Esophagus (tissue), 2 donors: ENCODE measurements around the gene TP73. TPM values are rescaled to one million over a fixed set of nuclear protein-coding genes. Genes with fewer than 3 reads are reported as not detected.

ENCODE experiments used
- H3K27ac ChIP-seq, 2 donors: one replicate each; pipeline ENCODE4 v1.5.1; 2013; ENCODE audit warnings: low read depth in 2 of 2, mild to moderate bottlenecking in 2 of 2, inconsistent platforms in 1 of 2, low read length in 1 of 2, moderate library complexity in 1 of 2
- H3K27me3 ChIP-seq, 2 donors: one replicate each; pipeline ENCODE4 v1.6.1; 2013; ENCODE audit warnings: low read length in 2 of 2, control low read depth in 1 of 2, mild to moderate bottlenecking in 1 of 2; ENCODE audit not compliant: insufficient read depth in 2 of 2, control insufficient read depth in 1 of 2
- H3K36me3 ChIP-seq, 2 donors: one replicate each; pipeline ENCODE4 v1.6.1; 2013; ENCODE audit warnings: low read length in 1 of 2; ENCODE audit not compliant: control insufficient read depth in 2 of 2, insufficient read depth in 2 of 2
- H3K4me1 ChIP-seq, 2 donors: one replicate each; pipeline ENCODE4 v1.6.1; 2013; ENCODE audit warnings: low read length in 1 of 2; ENCODE audit not compliant: control insufficient read depth in 2 of 2, insufficient read depth in 2 of 2
- H3K4me3 ChIP-seq, 2 donors: one replicate each; pipeline ENCODE4 v1.5.1; 2013; ENCODE audit warnings: low read length in 2 of 2, mild to moderate bottlenecking in 2 of 2, low read depth in 1 of 2, moderate library complexity in 1 of 2
- H3K9me3 ChIP-seq, 2 donors: one replicate each; pipeline ENCODE4 v1.6.1; 2013; ENCODE audit warnings: mild to moderate bottlenecking in 2 of 2, low read depth in 1 of 2, low read length in 1 of 2, moderate library complexity in 1 of 2; ENCODE audit not compliant: control insufficient read depth in 2 of 2, insufficient read depth in 1 of 2
- WGBS, 2 donors: extraction: QIAGEN DNeasy Blood & Tissue Kit; methylation state at CpG; one replicate each; pipeline ENCODE4 v1.1.7; 2013; 5-methylcytosine and 5-hydroxymethylcytosine counted together
- polyA plus RNA-seq, 2 donors: library from polyadenylated mRNA; stranded (reverse); fragments of 200-250 nt; gene quantifications; one replicate each; pipeline ENCODE4 v1.2.3, GENCODE V29; 2013
- donor health status: healthy with polysubstance abuse.
- donor health status: Bipolar disorder and iron deficiency.

Gene TP73
- polyA plus RNA-seq, 2 donors = 3.5 to 6.0 TPM

DNA sequence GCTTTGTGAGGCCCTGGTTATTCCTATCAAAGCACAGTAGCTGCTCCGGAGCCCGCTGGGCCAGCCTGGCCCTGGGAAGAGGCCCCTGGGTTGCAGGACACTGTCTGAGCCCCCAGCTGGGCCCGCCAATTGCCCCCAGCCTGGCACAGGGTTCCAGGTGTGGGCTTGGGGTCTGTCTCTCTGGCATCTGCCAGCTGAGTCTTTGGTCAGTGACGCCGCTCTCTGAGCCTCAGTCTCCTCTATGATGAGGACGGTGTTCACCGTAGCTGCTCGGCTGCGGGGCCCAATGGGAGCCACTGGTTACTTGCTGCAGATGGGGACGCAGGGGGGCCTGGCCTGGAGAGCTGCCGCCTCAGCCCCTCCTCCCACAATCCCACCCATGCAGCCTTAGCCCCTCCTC lies 41.0 kb downstream of the TP73 start:
- H3K27me3 ChIP-seq = no peaks in the 10 kb centered on the region
- WGBS, 2 donors = 93 to 94% methylated on average over 11 of the region's 11 CpGs

DNA sequence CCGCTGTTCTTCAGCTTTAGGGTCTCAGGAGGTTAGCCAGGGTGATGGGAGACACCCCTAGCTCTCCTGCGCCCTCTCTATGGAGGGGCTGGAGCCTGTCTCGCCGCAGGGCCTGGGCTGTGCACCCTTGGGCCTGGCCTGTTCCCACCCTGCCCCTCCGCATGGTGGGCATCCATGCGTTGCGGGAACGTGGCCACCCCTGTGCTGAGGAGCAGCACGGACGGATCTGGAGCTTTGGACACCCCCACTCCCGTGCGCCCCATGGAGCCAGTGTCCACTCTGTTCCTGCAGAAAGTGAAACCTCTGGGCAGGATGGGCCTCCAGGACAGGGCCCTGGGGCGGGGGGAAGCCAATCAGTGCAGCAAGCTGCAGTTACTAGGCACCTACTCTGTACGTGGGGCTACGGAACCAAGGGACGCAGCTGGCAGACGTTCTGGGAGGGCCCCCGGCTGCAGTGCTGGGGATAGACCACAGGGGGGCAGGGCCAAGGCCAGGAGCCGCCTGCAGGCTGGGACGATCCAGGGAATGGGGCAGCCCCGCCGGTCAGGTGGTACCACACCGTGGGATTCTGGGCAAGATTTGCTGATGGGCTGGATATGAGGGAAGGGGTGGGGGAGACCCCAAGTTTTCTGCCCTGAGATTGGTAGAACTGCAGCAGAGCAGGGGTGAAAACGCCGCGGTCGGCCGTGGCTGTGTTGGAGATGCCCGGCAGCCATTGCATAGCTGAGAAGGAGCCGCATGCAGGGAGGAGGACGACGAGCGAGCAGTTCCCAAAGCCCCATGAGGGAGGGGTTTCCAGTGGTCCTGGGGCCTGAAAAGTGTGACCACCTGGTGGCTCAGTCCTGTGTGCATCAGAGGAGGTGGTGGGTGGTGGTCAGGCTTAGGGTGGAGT lies 43.3 kb downstream of the TP73 start:
- WGBS, 2 donors = 41 to 47% methylated on average over 33 of the region's 33 CpGs
- H3K4me3 ChIP-seq = no peak overlapping the region

More for the DNA sequence above, 41.0 kb downstream of the TP73 start:
- Histone ChIP-seq H3K4me3 (no peak overlapping the region), H3K9me3 (no peaks in the 10 kb centered on the region), H3K36me3 (no peaks in the 10 kb centered on the region), H3K27ac (no peak overlapping the region), H3K4me1 (peaks cover 3 to 22% of the 10 kb centered on the region in 2 donors)

DNA sequence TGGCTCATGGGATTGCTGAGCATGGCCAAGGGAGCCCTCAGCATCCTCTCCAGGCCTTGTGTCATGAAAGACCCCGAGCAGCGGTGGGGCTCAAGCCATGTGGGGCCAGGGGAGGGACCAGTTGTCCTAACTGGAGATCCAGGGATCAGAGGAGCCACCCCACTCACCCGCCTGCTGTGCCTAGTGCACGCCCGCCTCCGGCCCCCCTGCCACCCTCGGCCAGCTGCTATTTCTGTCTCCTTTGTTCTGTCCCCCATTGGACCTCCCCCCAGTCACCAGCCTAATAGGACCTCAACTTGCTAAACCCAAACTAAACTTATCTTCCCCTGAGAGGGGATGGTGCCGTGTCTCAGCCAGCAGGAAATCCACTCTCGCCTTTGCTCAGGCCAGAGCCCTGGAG lies 44.4 kb downstream of the TP73 start:
- no peaks in the 10 kb centered on the region for H3K36me3 ChIP-seq
- H3K9me3 ChIP-seq = no peaks in the 10 kb centered on the region
- no peak overlapping the region for H3K4me3 ChIP-seq
- no peaks in the 10 kb centered on the region for H3K27me3 ChIP-seq
- WGBS, 2 donors = 88 to 90% methylated on average over 9 of the region's 9 CpGs
- peaks cover 3 to 12% of the 10 kb centered on the region in 2 donors for H3K4me1 ChIP-seq
- no peak overlapping the region for H3K27ac ChIP-seq

More for the DNA sequence above, 43.3 kb downstream of the TP73 start:
- H3K27me3 ChIP-seq = no peaks in the 10 kb centered on the region
- no peaks in the 10 kb centered on the region for H3K36me3 ChIP-seq
- no peak overlapping the region for H3K27ac ChIP-seq
- peaks cover 3 to 18% of the 10 kb centered on the region in 2 donors for H3K4me1 ChIP-seq
- no peaks in the 10 kb centered on the region for H3K9me3 ChIP-seq

DNA sequence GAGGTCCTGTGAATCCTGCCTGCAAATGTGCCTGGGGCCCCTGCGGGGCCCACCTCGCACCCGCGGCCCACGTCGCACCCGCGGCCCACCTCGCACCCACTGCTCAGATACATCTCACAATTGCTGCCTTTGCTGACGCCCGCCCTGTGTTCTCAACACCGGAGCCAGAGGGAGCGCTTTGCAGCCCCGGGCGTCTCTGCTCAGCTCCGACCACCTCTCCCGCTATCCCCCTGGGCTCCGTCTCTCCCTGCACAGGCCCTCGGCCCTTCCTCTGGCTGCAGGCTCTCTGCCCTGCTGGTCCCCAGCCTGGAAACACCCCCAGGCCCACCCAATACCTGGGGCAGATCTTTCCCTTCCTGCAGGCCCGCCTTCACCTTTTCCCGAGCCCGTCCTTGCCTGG lies 44.8 kb downstream of the TP73 start:
- no peaks in the 10 kb centered on the region for H3K9me3 ChIP-seq
- no peak overlapping the region for H3K27ac ChIP-seq
- H3K27me3 ChIP-seq = no peaks in the 10 kb centered on the region
- WGBS, 2 donors = 84 to 88% methylated on average over 22 of the region's 22 CpGs
- no peak overlapping the region for H3K4me3 ChIP-seq
- H3K36me3 ChIP-seq = no peaks in the 10 kb centered on the region
- H3K4me1 ChIP-seq = peaks cover 3 to 12% of the 10 kb centered on the region in 2 donors

DNA sequence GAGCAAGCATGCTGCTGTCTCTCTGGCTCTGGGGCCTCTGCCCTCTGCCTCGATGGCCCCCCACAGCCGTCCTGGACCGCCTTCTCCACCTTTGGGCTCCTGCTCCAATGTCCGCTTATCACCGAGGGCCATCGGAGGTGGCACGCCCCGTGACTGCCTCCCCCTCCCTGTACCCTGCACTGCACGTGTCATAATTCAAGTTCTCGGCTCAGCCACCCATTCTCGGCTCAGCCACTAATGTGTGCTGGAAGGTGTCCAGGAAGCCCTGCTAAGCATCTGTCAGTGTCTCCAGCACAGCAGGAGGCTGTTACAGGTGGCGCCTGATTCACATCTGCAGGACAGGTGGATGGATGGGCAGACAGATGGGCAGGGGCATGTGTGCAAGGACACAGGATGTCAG lies 45.5 kb downstream of the TP73 start:
- no peak overlapping the region for H3K27ac ChIP-seq
- no peak overlapping the region for H3K4me3 ChIP-seq
- H3K9me3 ChIP-seq = no peaks in the 10 kb centered on the region
- no peaks in the 10 kb centered on the region for H3K36me3 ChIP-seq
- 51 to 53% methylated on average over 12 of the region's 12 CpGs for WGBS, 2 donors
- no peaks in the 10 kb centered on the region for H3K27me3 ChIP-seq
- H3K4me1 ChIP-seq = peaks cover 7 to 14% of the 10 kb centered on the region in 2 donors

DNA sequence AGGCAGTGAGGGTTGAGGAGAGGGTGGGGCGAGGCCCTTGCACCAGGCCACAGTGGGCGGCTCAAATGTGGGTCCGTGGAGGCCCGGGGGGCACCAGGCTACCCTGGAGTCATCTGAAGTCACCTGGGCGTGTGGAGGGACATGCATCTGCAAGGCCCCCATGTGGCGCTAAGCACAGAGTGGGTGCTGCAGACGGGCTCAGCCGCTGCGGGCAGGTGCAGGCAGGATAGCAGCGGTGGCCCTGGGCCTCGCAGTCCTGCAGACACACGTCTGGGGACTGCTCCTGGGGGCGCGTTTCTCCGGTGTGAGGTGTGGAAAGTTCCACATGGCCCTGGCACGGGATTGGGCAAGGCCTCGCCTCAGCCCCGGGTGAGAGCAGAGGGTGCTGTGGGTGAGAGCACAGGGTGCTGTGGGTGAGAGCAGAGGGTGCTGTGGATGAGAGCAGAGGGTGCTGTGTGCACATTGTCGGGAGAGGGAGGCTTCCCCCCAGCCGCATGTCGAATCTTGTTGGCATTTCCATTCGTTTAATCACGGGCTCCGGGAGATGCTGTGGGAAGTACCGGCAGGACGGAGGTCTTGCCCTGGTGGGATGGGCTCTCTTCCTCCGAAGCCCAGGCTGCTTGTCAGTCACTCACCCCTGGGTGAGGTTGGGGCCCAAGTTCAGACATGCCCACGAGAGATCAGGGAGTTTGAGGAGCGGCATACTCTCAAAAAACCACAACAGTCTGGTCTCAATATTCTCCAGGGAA lies 46.5 kb downstream of the TP73 start:
- H3K4me1 ChIP-seq = peaks cover 10 to 23% of the 10 kb centered on the region in 2 donors

DNA sequence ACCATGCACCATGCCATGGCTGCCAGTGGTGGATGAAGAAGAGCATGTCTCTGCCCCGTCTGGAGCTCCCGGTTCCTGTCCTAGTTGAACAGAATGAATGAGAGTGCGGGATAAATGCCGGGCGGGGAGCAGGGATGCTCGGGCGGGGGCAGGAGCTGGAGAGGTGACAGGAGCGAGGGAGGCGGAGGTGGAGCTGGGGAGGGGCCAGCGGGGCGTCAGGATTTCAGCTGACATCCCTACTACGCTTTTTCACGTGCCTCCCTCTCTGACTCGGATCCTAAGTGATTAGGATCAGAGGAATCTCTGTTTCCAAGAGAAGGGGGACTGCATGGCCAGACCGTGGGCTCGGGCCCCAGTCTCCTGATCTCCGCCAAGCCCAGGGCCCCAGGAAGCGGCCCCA lies 47.3 kb downstream of the TP73 start:
- peaks cover 10 to 30% of the 10 kb centered on the region in 2 donors for H3K4me1 ChIP-seq
- no peaks in the 10 kb centered on the region for H3K36me3 ChIP-seq
- H3K27me3 ChIP-seq = no peaks in the 10 kb centered on the region
- 38 to 42% methylated on average over 18 of the region's 18 CpGs for WGBS, 2 donors
- H3K9me3 ChIP-seq = no peaks in the 10 kb centered on the region
- peak overlapping the region; percentile 51 to 65 for H3K27ac ChIP-seq
- no peak overlapping the region for H3K4me3 ChIP-seq

More for the DNA sequence above, 46.5 kb downstream of the TP73 start:
- H3K36me3 ChIP-seq = no peaks in the 10 kb centered on the region
- H3K4me3 ChIP-seq = no peak overlapping the region
- no peaks in the 10 kb centered on the region for H3K9me3 ChIP-seq
- peak overlapping the region; percentile 51 to 65 for H3K27ac ChIP-seq
- H3K27me3 ChIP-seq = no peaks in the 10 kb centered on the region
- WGBS, 2 donors = 55 to 63% methylated on average over 29 of the region's 29 CpGs

DNA sequence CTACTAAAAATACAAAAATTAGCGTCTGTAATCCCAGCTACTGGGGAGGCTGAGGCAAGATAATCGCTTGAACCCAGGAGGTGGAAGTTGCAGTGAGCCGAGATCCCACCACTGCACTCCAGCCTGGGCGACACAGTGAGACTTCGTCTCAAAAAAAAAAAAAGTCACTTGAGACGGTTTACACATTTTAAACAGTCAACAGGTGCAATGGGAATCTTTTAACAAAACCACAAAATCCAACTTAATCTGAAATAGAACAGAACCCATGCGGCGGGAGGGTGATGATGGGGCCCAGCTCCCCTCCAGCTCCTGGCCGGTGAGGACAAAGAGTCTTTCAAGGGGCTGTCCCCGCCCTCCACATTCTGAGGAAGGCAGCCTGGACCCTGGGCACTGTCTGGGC lies 48.3 kb downstream of the TP73 start:
- Histone ChIP-seq H3K4me3 (no peak overlapping the region), H3K36me3 (no peaks in the 10 kb centered on the region), H3K27me3 (no peaks in the 10 kb centered on the region), H3K4me1 (peaks cover 10 to 35% of the 10 kb centered on the region in 2 donors), H3K9me3 (no peaks in the 10 kb centered on the region), H3K27ac (no peak overlapping the region)
- WGBS, 2 donors = 79 to 86% methylated on average over 10 of the region's 10 CpGs

DNA sequence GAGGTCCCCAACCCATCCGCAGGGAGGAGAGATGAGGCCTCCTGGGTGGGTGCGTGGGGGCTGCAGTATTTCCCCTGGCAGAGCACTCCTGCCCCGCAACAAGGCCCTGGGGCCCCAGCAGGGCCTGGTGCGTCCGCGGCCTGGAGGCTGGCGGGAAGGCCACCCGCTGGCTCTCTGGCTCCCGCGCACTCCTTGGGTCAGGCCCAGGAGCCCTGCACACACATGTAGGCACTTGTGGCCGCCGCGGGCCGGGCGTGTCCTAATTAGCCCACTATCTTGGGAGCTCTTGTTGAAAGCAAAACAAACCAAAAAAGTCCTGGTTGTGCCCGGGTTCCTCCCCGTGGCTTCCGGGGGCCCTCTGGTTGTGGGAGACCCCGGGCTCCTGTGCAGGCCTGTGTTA lies 50.2 kb downstream of the TP73 start:
- no peaks in the 10 kb centered on the region for H3K9me3 ChIP-seq
- H3K36me3 ChIP-seq = no peaks in the 10 kb centered on the region
- WGBS, 2 donors = 46 to 54% methylated on average over 16 to 19 of the region's 19 CpGs
- peak overlapping the region; percentile 34 to 64 for H3K27ac ChIP-seq
- no peak overlapping the region for H3K4me3 ChIP-seq
- peaks cover 10 to 42% of the 10 kb centered on the region in 2 donors for H3K4me1 ChIP-seq
- no peaks in the 10 kb centered on the region for H3K27me3 ChIP-seq
